AG04449 (cell line): ENCODE measurements around the gene ACER2.
"Not testable (repeated sequence)": the region's sequence is repeated elsewhere in the genome, so short reads cannot be mapped to it uniquely, and the experiment has no call there.

Source experiments
- CTCF ChIA-PET: fragments of 350-600 bp; formaldehyde crosslinking; extraction: SDS; loops from one replicate; lab custom pipeline; 2021; ENCODE audit warnings: antibody characterized with exemption; lab: Yijun Ruan, JAX
- POLR2A ChIA-PET: fragments of 400-600, 350-600 bp; formaldehyde crosslinking; extraction: SDS; loops from one replicate; lab custom pipeline; 2020; ENCODE audit warnings: antibody characterized with exemption, inconsistent platforms; lab: Yijun Ruan, JAX
- DNase-seq: peaks from one replicate; pipeline ENCODE4 v3.0.0-alpha.2; 2010; ENCODE audit warnings: low read depth, low spot score
- H3K4me3 ChIP-seq: 2 replicates; pipeline ENCODE4 v1.5.1; 2011; ENCODE audit warnings: low read depth, mild to moderate bottlenecking, control low read depth, low read length
- TF ChIP-seq, protein P1 (sequence below): IDR thresholded peaks from one replicate; pipeline ENCODE4 v1.5.1; 2011; ENCODE audit warnings: mild to moderate bottlenecking, moderate library complexity, low read length, control low read depth, inconsistent platforms; ENCODE audit not compliant: insufficient read depth; ENCODE audit errors: missing control alignments

The ACER2 gene

DNA sequence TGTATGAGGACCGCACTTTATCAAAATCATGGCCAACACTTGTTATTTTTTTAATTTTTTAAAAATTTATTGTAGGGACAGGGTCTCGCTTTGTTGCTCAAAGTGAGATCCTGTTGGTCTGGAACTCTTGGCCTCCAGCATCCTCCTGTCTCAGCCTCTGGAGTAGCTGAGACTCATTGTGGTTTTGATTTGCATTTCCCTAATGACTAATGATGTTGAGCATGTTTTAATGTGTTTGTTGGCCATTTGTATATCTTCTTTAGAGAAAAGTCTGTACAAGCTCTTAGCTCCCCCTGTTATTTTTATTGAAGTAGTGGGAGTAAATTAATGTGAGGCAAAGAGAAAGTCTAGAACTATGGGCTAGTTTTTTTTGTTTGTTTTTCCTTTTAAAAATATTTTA lies 27.2 kb upstream of the ACER2 start:
- ChIA-PET CTCF (no interaction called here), POLR2A (interaction anchor here (0.6 to 1.0 kb wide), 2 partner anchors 9 to 28 kb away, joined by 3 read pairs; partner anchors contain the start of gene ACER2)
- TF ChIP-seq, protein P1, sequence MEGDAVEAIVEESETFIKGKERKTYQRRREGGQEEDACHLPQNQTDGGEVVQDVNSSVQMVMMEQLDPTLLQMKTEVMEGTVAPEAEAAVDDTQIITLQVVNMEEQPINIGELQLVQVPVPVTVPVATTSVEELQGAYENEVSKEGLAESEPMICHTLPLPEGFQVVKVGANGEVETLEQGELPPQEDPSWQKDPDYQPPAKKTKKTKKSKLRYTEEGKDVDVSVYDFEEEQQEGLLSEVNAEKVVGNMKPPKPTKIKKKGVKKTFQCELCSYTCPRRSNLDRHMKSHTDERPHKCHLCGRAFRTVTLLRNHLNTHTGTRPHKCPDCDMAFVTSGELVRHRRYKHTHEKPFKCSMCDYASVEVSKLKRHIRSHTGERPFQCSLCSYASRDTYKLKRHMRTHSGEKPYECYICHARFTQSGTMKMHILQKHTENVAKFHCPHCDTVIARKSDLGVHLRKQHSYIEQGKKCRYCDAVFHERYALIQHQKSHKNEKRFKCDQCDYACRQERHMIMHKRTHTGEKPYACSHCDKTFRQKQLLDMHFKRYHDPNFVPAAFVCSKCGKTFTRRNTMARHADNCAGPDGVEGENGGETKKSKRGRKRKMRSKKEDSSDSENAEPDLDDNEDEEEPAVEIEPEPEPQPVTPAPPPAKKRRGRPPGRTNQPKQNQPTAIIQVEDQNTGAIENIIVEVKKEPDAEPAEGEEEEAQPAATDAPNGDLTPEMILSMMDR: no peak
- DNase-seq: no peak
- H3K4me3 ChIP-seq: no peak overlapping the region

DNA sequence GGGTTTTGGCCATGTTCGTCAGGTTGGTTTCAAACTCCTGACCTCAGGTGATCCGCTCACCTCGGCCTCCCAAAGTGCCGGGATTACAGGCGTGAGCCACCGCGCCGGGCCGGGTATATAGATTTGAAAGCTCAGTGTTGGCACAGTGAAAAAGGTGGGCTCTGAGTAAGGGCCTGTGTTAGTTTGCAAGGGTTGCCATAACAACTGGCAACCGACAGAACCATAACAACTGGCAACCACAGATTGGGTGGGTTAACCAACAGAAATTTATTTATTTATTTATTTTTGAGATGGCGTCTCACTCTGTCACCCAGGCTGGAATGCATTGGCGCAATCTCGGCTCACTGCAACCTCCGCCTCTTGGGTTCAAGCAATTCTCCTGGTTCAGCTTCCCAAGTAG lies 23.6 kb upstream of the ACER2 start:
- H3K4me3 ChIP-seq, DNase-seq, POLR2A ChIA-PET: not testable (repeated sequence)
- CTCF ChIA-PET: interaction anchor here (1.0 kb wide), 1 partner anchor 79 kb away, joined by 6 read pairs; no protein-coding TSS in a partner anchor

DNA sequence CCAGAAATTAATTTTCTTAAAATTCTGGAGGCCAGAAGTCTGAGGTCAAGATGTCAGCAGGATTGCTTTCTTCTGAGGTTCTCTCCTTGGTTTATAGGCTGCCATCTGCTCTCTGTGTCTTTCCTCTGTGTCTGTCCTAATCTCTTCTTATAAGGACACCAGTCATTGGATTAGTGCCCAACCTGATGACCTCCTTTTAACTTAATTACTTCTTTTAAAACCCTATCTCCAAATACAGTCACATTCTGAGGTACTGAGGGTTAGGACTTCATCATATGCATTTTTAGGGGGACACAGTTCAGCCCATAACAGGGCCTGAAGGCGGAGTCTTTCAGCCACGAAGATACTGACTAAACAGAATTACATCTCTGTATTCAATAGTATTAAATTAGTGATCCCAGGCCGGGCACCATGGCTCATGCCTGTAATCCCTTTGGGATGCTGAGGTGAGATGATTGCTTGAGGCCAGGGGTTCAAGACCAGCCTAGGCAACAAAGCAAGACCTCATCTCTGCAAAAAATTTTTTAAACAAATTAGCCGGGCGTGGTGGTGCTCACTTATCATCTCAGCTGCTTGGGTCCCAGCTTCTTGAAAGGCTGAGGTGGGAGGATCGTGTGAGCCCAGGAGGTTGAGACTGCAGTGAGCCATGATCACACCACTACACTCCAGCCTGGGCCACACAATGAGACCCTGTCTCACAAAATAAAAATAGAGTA lies 22.9 kb upstream of the ACER2 start:
- TF ChIP-seq, protein P1: no peak
- CTCF ChIA-PET: interaction anchor here (1.0 kb wide), 1 partner anchor 79 kb away, joined by 6 read pairs; no protein-coding TSS in a partner anchor

DNA sequence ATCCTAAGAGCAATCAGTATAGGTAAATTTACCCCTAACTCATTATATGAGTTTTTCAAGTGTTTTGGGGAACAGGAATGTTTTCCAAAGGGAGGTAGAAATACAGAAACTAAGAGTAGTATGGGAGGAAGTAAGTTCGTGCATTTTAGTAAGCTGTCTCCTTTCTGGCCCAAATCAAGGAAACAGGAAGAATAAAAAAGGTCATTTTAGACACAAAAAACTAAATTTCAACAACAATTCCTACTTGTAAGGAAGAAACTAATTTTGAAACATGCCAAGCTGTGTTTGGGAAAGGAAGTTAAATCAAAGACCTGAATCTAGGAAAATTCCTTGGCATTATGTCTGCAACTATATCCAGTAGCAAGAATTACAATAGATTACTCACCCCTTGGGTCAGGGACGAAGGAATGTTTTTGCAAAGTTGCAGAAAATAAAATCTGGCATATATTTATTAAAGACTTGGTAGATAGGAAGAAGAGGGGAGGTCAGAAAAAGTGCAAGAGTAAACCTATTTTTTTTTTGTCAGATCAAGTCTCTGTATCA lies 22.2 kb upstream of the ACER2 start:
- DNase-seq: no peak
- TF ChIP-seq, protein P1: no peak
- no peak overlapping the region for H3K4me3 ChIP-seq
- ChIA-PET POLR2A (no interaction called here), CTCF (no interaction called here)

More for the DNA sequence above, 22.9 kb upstream of the ACER2 start:
- POLR2A ChIA-PET: no interaction called here
- no peak for DNase-seq
- H3K4me3 ChIP-seq: no peak overlapping the region

DNA sequence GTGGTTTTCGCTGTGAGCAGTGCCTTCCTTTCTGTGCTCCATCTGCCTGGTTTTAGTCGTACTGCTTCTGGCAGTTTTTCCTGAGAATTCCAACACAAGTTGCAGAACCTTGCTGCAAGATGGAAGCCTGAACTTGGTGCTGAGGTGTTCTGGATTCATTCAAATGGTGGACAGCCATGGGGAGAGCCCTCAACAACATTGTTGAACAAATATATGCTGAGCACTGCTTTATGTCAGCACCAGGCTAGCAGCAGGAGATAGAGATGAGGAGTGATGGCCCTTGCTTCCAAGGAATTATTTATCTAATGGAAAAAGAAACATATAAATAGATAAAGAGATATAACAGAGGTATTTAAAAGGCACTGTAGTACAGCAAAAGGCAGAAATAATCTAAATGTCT lies 21.5 kb upstream of the ACER2 start:
- no peak for DNase-seq
- POLR2A ChIA-PET: no interaction called here
- no peak overlapping the region for H3K4me3 ChIP-seq
- TF ChIP-seq, protein P1: no peak
- CTCF ChIA-PET: no interaction called here

DNA sequence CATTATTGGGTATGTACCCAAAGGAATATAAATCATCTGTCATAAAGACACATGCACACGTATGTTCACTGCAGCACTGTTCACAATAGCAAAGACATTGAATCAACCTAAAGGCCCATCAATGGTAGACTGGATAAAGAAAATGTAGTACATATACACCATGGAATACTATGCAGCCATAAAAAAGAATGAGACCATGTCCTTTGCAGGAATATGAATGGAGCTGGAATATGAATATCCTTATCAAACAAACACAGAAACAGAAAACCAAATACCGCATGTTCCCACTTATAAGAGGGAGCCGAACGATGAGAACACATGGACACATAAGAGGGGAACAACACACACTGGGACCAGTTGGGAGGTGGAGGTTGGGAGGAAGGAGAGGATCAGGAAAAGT lies 19.3 kb upstream of the ACER2 start:
- POLR2A ChIA-PET, DNase-seq, CTCF ChIA-PET: not testable (repeated sequence)

DNA sequence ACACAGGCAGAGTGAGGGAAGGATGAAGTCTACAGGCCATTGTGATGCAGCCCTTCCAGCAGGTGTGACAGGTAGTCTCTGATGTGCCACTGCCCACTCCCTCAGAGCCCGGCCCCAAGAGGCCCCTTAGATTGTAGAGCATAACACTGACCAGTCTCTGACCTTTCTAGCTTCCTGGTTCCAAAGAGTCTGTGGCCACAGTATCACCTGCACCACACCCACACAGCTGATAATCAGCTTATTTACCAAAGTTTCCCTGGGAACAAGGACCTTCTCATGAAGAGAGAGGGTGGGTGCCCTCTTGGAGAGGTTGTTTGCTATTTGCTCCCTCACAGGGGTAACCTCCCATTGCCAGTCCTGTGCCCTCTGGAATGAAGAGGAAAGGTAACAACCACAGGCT lies 11.0 kb upstream of the ACER2 start:
- ChIA-PET CTCF (interaction anchor here (0.6 to 1.5 kb wide), 2 partner anchors 25 to 66 kb away, joined by 3 read pairs; no protein-coding TSS in a partner anchor), POLR2A (no interaction called here)
- H3K4me3 ChIP-seq: no peak overlapping the region
- no peak for DNase-seq
- TF ChIP-seq, protein P1: no peak

More for the DNA sequence above, 19.3 kb upstream of the ACER2 start:
- not testable (repeated sequence) for H3K4me3 ChIP-seq

DNA sequence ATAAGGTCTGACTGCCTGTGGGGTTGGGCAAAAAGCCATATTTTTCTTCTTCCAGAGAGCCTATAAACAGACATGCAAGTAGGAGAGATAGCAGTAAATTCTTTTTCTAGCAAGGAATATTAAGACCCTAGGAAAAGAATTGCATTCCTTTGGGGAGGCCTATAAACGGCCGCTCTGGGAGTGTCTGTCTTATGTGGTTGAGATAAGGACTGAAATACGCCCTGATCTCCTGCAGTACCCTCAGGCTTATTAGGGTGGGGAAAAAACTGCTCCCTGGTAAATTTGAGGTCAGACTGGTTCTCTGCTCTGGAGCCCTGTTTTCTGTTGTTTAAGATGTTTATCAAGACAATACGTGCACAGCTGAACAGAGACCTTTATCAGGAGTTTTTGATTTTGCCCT lies 5.6 kb upstream of the ACER2 start:
- CTCF ChIA-PET, DNase-seq, H3K4me3 ChIP-seq, POLR2A ChIA-PET: not testable (repeated sequence)
